ENCODE data around the gene SLC6A1. TPM values are rescaled to one million over a fixed set of nuclear protein-coding genes. Genes with fewer than 3 reads are reported as not detected.

Gene SLC6A1
- total and polyA plus RNA-seq, 2 of the 4 experiments (the other 2 are of a cell fraction), result 0.02 TPM; not detected in 1

Other genes starting within 250 kb of the SLC6A1 start
- gene SLC6A11, start 176.5 kb upstream of the SLC6A1 start, total RNA-seq (2012; rRNA removed), result not detected in 2 replicates
- gene SLC6A11, start 176.5 kb upstream of the SLC6A1 start, polyA plus RNA-seq (2012; rRNA removed), result not detected in 2 replicates
- gene HRH1, start 161.7 kb downstream of the SLC6A1 start, total RNA-seq (2012; rRNA removed), result 13.1 and 16.1 TPM in 2 replicates
- 7.6 and 8.1 TPM in 2 replicates for gene HRH1, start 161.7 kb downstream of the SLC6A1 start, polyA plus RNA-seq (2012; rRNA removed)

Measured in IMR-90 (cell line).